Measurements from ENCODE around the gene ZNF23. TPM values are rescaled to one million over a fixed set of nuclear protein-coding genes. Genes with fewer than 3 reads are reported as not detected.

Gene ZNF23
- total RNA-seq, 1 experiment from 2014 or later = 2.9 TPM

Other genes with a start within 250 kb of the ZNF23 start
- gene HYDIN, start 231.5 kb downstream of the ZNF23 start, total RNA-seq (2014; rRNA removed; shearing (Covaris generic)) = 0.10 and 0.46 TPM in 2 replicates
- 40.8 and 41.6 TPM in 2 replicates for gene CMTR2, start 172.8 kb downstream of the ZNF23 start, total RNA-seq (2014; rRNA removed; shearing (Covaris generic))
- 62.7 and 68.8 TPM in 2 replicates for gene CALB2, start 103.5 kb downstream of the ZNF23 start, total RNA-seq (2014; rRNA removed; shearing (Covaris generic))
- gene TLE7, start 20.2 kb downstream of the ZNF23 start, total RNA-seq (2014; rRNA removed; shearing (Covaris generic)) = not detected in 2 replicates
- gene ZNF19, start 27.1 kb upstream of the ZNF23 start, total RNA-seq (2014; rRNA removed; shearing (Covaris generic)) = 2.3 and 3.5 TPM in 2 replicates
- 6.0 and 6.6 TPM in 2 replicates for gene CHST4, start 64.2 kb upstream of the ZNF23 start, total RNA-seq (2014; rRNA removed; shearing (Covaris generic))
- 0.03 TPM in 1 of 2 replicates, not detected in the other for gene TAT, start 114.8 kb upstream of the ZNF23 start, total RNA-seq (2014; rRNA removed; shearing (Covaris generic))
- gene MARVELD3, start 163.9 kb upstream of the ZNF23 start, total RNA-seq (2014; rRNA removed; shearing (Covaris generic)) = 45.7 and 50.8 TPM in 2 replicates